ENCODE measurements around the gene VGLL4.

DNA sequence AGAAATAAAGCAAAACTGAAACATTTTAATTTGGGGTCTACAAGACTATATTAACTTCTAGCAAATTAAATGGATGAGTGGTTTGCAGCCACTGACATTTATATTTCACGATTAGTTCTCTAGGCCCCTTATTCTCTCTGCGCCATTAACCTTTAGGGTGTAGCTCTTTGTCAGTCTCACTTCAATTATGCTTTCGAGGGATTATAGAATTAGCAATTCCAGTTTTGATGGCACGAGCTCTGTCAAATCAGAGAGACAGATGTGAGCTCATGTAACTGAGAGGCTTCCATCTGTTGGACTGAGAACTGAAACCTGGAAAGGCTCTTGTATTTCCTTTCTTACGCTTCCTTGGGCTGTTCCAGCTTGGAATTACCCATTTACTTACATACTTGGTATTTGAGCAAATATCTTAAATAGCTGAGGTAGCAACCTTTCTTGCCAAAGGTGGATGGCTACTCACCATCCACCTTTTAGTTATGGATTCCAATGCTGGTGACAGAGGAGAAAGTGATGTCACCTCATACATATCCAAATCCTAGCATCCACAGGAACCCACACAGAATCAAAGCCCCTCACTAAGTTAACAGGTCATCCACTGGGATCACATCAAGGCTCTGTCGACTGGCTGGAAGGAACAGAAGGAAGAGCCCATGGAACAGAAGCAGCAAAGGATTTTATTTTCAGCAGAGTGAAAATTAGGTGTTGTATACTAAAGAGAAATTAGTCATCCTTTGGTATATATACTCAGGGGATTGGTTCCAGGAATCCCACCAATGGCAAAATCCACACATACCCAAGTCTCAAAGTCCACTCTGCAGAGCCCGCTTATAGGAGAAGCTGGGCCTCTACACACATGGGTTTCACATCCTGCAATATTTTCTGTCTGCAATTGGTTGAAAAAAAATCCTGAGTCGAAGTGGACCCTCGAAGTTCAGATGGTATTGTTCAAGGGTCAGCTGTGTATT lies 20.8 kb downstream of the VGLL4 start:
- TF ChIP-seq, protein P1, sequence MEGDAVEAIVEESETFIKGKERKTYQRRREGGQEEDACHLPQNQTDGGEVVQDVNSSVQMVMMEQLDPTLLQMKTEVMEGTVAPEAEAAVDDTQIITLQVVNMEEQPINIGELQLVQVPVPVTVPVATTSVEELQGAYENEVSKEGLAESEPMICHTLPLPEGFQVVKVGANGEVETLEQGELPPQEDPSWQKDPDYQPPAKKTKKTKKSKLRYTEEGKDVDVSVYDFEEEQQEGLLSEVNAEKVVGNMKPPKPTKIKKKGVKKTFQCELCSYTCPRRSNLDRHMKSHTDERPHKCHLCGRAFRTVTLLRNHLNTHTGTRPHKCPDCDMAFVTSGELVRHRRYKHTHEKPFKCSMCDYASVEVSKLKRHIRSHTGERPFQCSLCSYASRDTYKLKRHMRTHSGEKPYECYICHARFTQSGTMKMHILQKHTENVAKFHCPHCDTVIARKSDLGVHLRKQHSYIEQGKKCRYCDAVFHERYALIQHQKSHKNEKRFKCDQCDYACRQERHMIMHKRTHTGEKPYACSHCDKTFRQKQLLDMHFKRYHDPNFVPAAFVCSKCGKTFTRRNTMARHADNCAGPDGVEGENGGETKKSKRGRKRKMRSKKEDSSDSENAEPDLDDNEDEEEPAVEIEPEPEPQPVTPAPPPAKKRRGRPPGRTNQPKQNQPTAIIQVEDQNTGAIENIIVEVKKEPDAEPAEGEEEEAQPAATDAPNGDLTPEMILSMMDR (conservative IDR thresholded peaks at IDR 0.05; ENCODE audit: low read depth, low read length) = no peak
- TF ChIP-seq EZH2 (IDR thresholded peaks at IDR 0.05; ENCODE audit: borderline replicate concordance, low read depth, low read length, poor library complexity, severe bottlenecking) = no peak
